SK-N-SH (cell line): ENCODE measurements around the gene LRP1. TPM values are rescaled to one million over a fixed set of nuclear protein-coding genes. Genes with fewer than 3 reads are reported as not detected.

Experiments
- CTCF ChIA-PET: fragments of 300-600, 350-600 bp; formaldehyde crosslinking; extraction: SDS; loops from one replicate; lab custom pipeline; 2021; lab: Yijun Ruan, JAX
- POLR2A ChIA-PET: fragments of 350-600 bp; sonication (Branson Sonifier 250); formaldehyde crosslinking; extraction: SDS; loops from one replicate; lab custom pipeline; 2020; ENCODE audit warnings: antibody characterized with exemption, inconsistent platforms; lab: Yijun Ruan, JAX
- DNase-seq: peaks from one replicate; pipeline ENCODE4 v3.0.0; 2012
- H2AFZ ChIP-seq: fragments of 200-600 bp; sonication (generic); 2 replicates; pipeline ENCODE4 v1.8.1; 2016; ENCODE audit warnings: antibody characterized with exemption, mild to moderate bottlenecking, low read depth
- H3F3A ChIP-seq: fragments of 200-600 bp; sonication (generic); replicated peaks from 2 replicates; pipeline ENCODE3; 2016; ENCODE audit warnings: antibody characterized with exemption, mild to moderate bottlenecking; ENCODE audit not compliant: insufficient read depth
- H3K27ac ChIP-seq, 2 experiments: fragments of 200-500 bp in 1 of 2; fragments of 200-600 bp in 1 of 2; sonication (Bioruptor generic) in 1 of 2; sonication (generic), shearing (Covaris generic) in 1 of 2; 2 replicates each; pipeline versions ENCODE4 v1.5.1 to v1.6.1; 2014 to 2016; ENCODE audit warnings: low read depth in 2 of 2, inconsistent platforms in 1 of 2, low read length in 1 of 2, mild to moderate bottlenecking in 1 of 2, mixed read lengths in 1 of 2
- H3K27me3 ChIP-seq: fragments of 200-600 bp; sonication (generic), shearing (Covaris generic); 2 replicates; pipeline ENCODE4 v1.6.1; 2016; ENCODE audit warnings: mixed run types; ENCODE audit not compliant: insufficient read depth
- H3K36me3 ChIP-seq, 2 experiments: fragments of 200-500 bp in 1 of 2; fragments of 200-600 bp in 1 of 2; sonication (Bioruptor generic) in 1 of 2; sonication (generic) in 1 of 2; replicated peaks in 1 of 2; 2 replicates each; pipeline versions ENCODE3 to v1.5.1; 2014 to 2016; ENCODE audit warnings: low read length in 1 of 2, mild to moderate bottlenecking in 1 of 2; ENCODE audit not compliant: insufficient read depth in 2 of 2, control insufficient read depth in 1 of 2
- H3K4me1 ChIP-seq, 2 experiments: fragments of 200-500 bp in 1 of 2; fragments of 200-600 bp in 1 of 2; sonication (Bioruptor generic) in 1 of 2; sonication (generic), shearing (Covaris generic) in 1 of 2; 2 replicates each; pipeline versions ENCODE4 v1.5.1 to v1.6.1; 2014 to 2016; ENCODE audit warnings: low read depth in 1 of 2, low read length in 1 of 2, mixed run types in 1 of 2; ENCODE audit not compliant: insufficient read depth in 2 of 2, control insufficient read depth in 1 of 2
- H3K4me2 ChIP-seq: fragments of 200-600 bp; sonication (generic), shearing (Covaris generic); 2 replicates; pipeline ENCODE4 v1.6.1; 2017; ENCODE audit warnings: mixed run types
- H3K4me3 ChIP-seq, 2 experiments: fragments of 200-500 bp in 1 of 2; fragments of 200-600 bp in 1 of 2; sonication (Bioruptor generic) in 1 of 2; sonication (generic), shearing (Covaris generic) in 1 of 2; 2 replicates each; pipeline versions ENCODE4 v1.5.1 to v1.8.1; 2014 to 2016; ENCODE audit warnings: low read depth in 2 of 2, inconsistent platforms in 1 of 2, low read length in 1 of 2, mild to moderate bottlenecking in 1 of 2, mixed read lengths in 1 of 2, moderate library complexity in 1 of 2
- H3K79me2 ChIP-seq: fragments of 200-600 bp; sonication (generic); 2 replicates; pipeline ENCODE4 v1.8.1; 2017; ENCODE audit warnings: mild to moderate bottlenecking; ENCODE audit not compliant: insufficient read depth
- H3K9ac ChIP-seq: fragments of 200-600 bp; sonication (generic); 2 replicates; pipeline ENCODE4 v1.6.1; 2017; ENCODE audit warnings: mixed run types
- H3K9me2 ChIP-seq: fragments of 200-600 bp; sonication (generic); 2 replicates; pipeline ENCODE4 v1.6.1; 2017; ENCODE audit warnings: mixed run types
- H3K9me3 ChIP-seq: fragments of 200-600 bp; sonication (generic); 2 replicates; pipeline ENCODE4 v1.6.1; 2017; ENCODE audit warnings: mixed run types, mild to moderate bottlenecking, moderate library complexity
- H4K20me1 ChIP-seq: fragments of 200-600 bp; sonication (generic); 2 replicates; pipeline ENCODE4 v1.6.1; 2017; ENCODE audit warnings: mild to moderate bottlenecking, mixed run types; ENCODE audit not compliant: insufficient read depth
- CHD2 ChIP-seq: fragments of 150-350 bp; IDR thresholded peaks from 2 replicates; pipeline ENCODE4 v1.6.1; 2018; ENCODE audit warnings: low read length; ENCODE audit not compliant: partially characterized antibody
- FOXJ3 ChIP-seq: sonication (generic); formaldehyde crosslinking; IDR thresholded peaks from 2 replicates; pipeline ENCODE4 v1.5.1; 2020; ENCODE audit warnings: mild to moderate bottlenecking, missing genetic modification reagents
- FOXM1 ChIP-seq: IDR thresholded peaks from 2 replicates; pipeline ENCODE4 v1.4.0; 2012; ENCODE audit warnings: low read depth, mild to moderate bottlenecking
- MEF2A ChIP-seq: IDR thresholded peaks from 2 replicates; pipeline ENCODE4 v1.4.0; 2012; ENCODE audit warnings: low read depth, borderline replicate concordance
- POLR2AphosphoS5 ChIP-seq: IDR thresholded peaks from 2 replicates; pipeline ENCODE4 v1.6.1; 2012; ENCODE audit warnings: low read depth, low read length
- RAD21 ChIP-seq: IDR thresholded peaks from 2 replicates; pipeline ENCODE4 v1.6.1; 2012; ENCODE audit warnings: mild to moderate bottlenecking, low read length
- RXRA ChIP-seq: IDR thresholded peaks from 2 replicates; pipeline ENCODE4 v1.4.0; 2012; ENCODE audit warnings: low read depth, mild to moderate bottlenecking, borderline replicate concordance
- SIN3A ChIP-seq: IDR thresholded peaks from 2 replicates; pipeline ENCODE4 v1.6.1; 2012; ENCODE audit warnings: low read depth, mild to moderate bottlenecking, low read length, moderate library complexity, borderline replicate concordance
- SMC3 ChIP-seq: IDR thresholded peaks from 2 replicates; pipeline ENCODE4 v1.6.1; 2012; ENCODE audit warnings: low read depth, low read length, improper control_type of control experiment
- TAF1 ChIP-seq: IDR thresholded peaks from 2 replicates; pipeline ENCODE4 v1.6.1; 2012; ENCODE audit warnings: low read depth, mild to moderate bottlenecking, low read length, moderate library complexity, borderline replicate concordance
- WGBS: methylation state at CpG from one replicate; pipeline ENCODE4 v1.1.6; 2017; ENCODE audit warnings: low lambda C conversion rate; 5-methylcytosine and 5-hydroxymethylcytosine counted together
- polyA plus RNA-seq, 3 experiments: library from polyadenylated mRNA; depleted of rRNA; stranded (reverse); fragments of >200 nt; gene quantifications; 2 replicates each; pipeline ENCODE4 v1.2.3, GENCODE V29; 2012
- TF ChIP-seq, protein P1 (sequence below): fragments of 150-350 bp; IDR thresholded peaks from 2 replicates; pipeline ENCODE4 v1.6.1; 2016; ENCODE audit warnings: mild to moderate bottlenecking, low read depth, low read length
- TF ChIP-seq, protein P2 (sequence below): IDR thresholded peaks from 2 replicates; pipeline ENCODE4 v1.4.0; 2012; ENCODE audit warnings: low read depth, borderline replicate concordance
- TF ChIP-seq, protein P3 (sequence below): fragments of 200-600 bp; sonication (generic); IDR thresholded peaks from 2 replicates; pipeline ENCODE4 v1.6.1; 2017; ENCODE audit warnings: antibody characterized with exemption, mild to moderate bottlenecking, moderate library complexity
- TF ChIP-seq, protein P4 (sequence below): IDR thresholded peaks from 2 replicates; pipeline ENCODE4 v1.4.0; 2012; ENCODE audit warnings: low read depth, borderline replicate concordance

The LRP1 gene
- polyA plus RNA-seq, 1 of the 3 experiments (the other 2 are of a cell fraction): 55.0 TPM

DNA sequence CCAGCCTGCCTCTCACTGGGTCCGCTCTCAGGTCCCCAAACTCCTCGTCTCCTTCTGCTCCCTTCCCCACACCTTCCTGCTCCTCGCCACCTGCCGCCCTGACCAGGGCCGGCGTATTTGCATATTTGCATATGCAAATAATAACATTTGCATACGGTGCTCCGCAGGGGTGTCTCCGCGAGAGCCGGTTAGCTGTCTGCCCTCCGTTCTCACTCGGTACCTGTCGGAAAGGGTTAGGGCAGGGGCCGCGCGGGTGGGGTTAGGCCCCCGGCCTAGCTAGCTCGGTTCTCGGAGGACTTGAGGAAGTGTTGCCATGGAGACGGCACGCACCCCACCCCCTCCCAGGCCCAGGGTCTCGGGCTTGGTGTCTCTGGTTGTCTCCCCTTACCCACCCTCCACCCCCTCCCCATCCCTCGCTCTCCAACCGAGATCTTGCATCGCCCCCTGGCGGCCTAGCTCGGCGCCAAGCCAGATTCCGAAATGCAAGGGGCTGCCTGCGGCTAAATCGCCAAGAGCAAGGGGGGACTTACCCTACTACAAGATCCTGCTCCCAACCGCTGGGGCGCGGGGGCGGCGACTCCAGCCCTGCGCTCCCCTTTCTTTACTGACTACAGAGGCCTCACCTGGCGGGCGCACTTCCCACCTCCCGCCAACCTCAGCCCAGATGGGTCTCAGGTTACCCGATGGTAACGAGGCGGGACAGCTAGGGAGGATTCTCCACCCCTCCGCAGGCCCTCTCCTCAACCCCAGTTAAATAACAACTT, 114.6 kb downstream of the LRP1 start:
- H3K9me2 ChIP-seq: no peaks in the 10 kb centered on the region
- H3K9me3 ChIP-seq: no peaks in the 10 kb centered on the region
- ChIA-PET POLR2A (interaction anchor here (0.6 to 5.6 kb wide), 3 partner anchors 13 to 1273 kb away, joined by 3 to 43 read pairs (median 3); partner anchors contain the start of gene SHMT2), CTCF (interaction anchor here (0.6 to 31.5 kb wide), 31 partner anchors 10 to 601 kb away, joined by 3 to 937 read pairs (median 4); partner anchors contain the start of genes GLI1, INHBE, MARS1 and MYO1A)
- H3K79me2 ChIP-seq: no peaks in the 10 kb centered on the region
- no peak overlapping the region for H3K9ac ChIP-seq
- WGBS: 4% methylated on average over 40 of the region's 45 CpGs
- peak; percentile 86 for DNase-seq
- H3K27ac ChIP-seq: no peak overlapping the region
- H3K36me3 ChIP-seq: peaks cover 0 to 3% of the 10 kb centered on the region in 2 experiments
- H3K4me1 ChIP-seq: peaks cover 23 to 46% of the 10 kb centered on the region in 2 experiments; a peak in 2 of 4 replicates
- H3K4me3 ChIP-seq: peak overlapping the region; percentile 40 to 58; a peak in 3 of 4 replicates
- H3K4me2 ChIP-seq: peak overlapping the region; percentile 96
- H3F3A ChIP-seq: peaks cover 12% of the 10 kb centered on the region
- H3K27me3 ChIP-seq: peaks cover 19% of the 10 kb centered on the region; the same call in 1 of the 2 replicates
- TF ChIP-seq, protein P1, sequence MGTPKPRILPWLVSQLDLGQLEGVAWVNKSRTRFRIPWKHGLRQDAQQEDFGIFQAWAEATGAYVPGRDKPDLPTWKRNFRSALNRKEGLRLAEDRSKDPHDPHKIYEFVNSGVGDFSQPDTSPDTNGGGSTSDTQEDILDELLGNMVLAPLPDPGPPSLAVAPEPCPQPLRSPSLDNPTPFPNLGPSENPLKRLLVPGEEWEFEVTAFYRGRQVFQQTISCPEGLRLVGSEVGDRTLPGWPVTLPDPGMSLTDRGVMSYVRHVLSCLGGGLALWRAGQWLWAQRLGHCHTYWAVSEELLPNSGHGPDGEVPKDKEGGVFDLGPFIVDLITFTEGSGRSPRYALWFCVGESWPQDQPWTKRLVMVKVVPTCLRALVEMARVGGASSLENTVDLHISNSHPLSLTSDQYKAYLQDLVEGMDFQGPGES: no peak
- TF ChIP-seq RXRA (no peak), FOXJ3 (CRISPR knock-in tag) (no peak), SIN3A (no peak), TAF1 (no peak), POLR2AphosphoS5 (no peak), MEF2A (no peak), SMC3 (peak; percentile 45), FOXM1 (no peak), CHD2 (no peak), RAD21 (peak; percentile 66)
- TF ChIP-seq, protein P2, sequence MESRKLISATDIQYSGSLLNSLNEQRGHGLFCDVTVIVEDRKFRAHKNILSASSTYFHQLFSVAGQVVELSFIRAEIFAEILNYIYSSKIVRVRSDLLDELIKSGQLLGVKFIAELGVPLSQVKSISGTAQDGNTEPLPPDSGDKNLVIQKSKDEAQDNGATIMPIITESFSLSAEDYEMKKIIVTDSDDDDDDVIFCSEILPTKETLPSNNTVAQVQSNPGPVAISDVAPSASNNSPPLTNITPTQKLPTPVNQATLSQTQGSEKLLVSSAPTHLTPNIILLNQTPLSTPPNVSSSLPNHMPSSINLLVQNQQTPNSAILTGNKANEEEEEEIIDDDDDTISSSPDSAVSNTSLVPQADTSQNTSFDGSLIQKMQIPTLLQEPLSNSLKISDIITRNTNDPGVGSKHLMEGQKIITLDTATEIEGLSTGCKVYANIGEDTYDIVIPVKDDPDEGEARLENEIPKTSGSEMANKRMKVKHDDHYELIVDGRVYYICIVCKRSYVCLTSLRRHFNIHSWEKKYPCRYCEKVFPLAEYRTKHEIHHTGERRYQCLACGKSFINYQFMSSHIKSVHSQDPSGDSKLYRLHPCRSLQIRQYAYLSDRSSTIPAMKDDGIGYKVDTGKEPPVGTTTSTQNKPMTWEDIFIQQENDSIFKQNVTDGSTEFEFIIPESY: no peak
- TF ChIP-seq, protein P3, sequence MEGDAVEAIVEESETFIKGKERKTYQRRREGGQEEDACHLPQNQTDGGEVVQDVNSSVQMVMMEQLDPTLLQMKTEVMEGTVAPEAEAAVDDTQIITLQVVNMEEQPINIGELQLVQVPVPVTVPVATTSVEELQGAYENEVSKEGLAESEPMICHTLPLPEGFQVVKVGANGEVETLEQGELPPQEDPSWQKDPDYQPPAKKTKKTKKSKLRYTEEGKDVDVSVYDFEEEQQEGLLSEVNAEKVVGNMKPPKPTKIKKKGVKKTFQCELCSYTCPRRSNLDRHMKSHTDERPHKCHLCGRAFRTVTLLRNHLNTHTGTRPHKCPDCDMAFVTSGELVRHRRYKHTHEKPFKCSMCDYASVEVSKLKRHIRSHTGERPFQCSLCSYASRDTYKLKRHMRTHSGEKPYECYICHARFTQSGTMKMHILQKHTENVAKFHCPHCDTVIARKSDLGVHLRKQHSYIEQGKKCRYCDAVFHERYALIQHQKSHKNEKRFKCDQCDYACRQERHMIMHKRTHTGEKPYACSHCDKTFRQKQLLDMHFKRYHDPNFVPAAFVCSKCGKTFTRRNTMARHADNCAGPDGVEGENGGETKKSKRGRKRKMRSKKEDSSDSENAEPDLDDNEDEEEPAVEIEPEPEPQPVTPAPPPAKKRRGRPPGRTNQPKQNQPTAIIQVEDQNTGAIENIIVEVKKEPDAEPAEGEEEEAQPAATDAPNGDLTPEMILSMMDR: peak; percentile 76
- TF ChIP-seq, protein P4, sequence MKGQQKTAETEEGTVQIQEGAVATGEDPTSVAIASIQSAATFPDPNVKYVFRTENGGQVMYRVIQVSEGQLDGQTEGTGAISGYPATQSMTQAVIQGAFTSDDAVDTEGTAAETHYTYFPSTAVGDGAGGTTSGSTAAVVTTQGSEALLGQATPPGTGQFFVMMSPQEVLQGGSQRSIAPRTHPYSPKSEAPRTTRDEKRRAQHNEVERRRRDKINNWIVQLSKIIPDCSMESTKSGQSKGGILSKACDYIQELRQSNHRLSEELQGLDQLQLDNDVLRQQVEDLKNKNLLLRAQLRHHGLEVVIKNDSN: no peak
- TF ChIP-seq, all 33 proteins: peak for 3
- Histone ChIP-seq H4K20me1 (no peaks in the 10 kb centered on the region), H2AFZ (no peak overlapping the region)
